Astrocyte (in vitro differentiated cells and primary cell): Measurements from ENCODE around the gene PLA2G3. TPM values are rescaled to one million over a fixed set of nuclear protein-coding genes. Genes with fewer than 3 reads are reported as not detected.

Experiments
- DNase-seq: peaks from one replicate; pipeline ENCODE4 v3.0.0-alpha.2; 2010; ENCODE audit warnings: low read depth
- FAIRE-seq: peaks from 2 replicates; lab custom pipeline; 2011; peaks lifted over from hg19 to GRCh38; lab: Jason Lieb, UNC
- H2AFZ ChIP-seq: 2 replicates; pipeline ENCODE4 v1.6.0; 2012; ENCODE audit warnings: low read depth, low read length, inconsistent platforms
- H3K27ac ChIP-seq: 2 replicates; pipeline ENCODE4 v1.5.1; 2011; ENCODE audit warnings: low read depth, low read length, inconsistent platforms
- H3K27me3 ChIP-seq: 2 replicates; pipeline ENCODE4 v1.6.0; 2011; ENCODE audit warnings: low read length, inconsistent platforms; ENCODE audit not compliant: insufficient read depth
- H3K36me3 ChIP-seq: 2 replicates; pipeline ENCODE4 v1.5.1; 2011; ENCODE audit warnings: low read length, inconsistent platforms; ENCODE audit not compliant: insufficient read depth
- H3K4me1 ChIP-seq: 2 replicates; pipeline ENCODE4 v1.5.1; 2011; ENCODE audit warnings: low read length, inconsistent platforms; ENCODE audit not compliant: insufficient read depth
- H3K4me2 ChIP-seq: 2 replicates; pipeline ENCODE4 v1.6.0; 2012; ENCODE audit warnings: low read length, inconsistent platforms
- H3K4me3 ChIP-seq: 2 replicates; pipeline ENCODE4 v1.5.1; 2011; ENCODE audit warnings: low read depth, mild to moderate bottlenecking, low read length, inconsistent platforms; ENCODE audit not compliant: insufficient read depth
- H3K79me2 ChIP-seq: 2 replicates; pipeline ENCODE4 v1.6.0; 2012; ENCODE audit warnings: mild to moderate bottlenecking, low read length, inconsistent platforms; ENCODE audit not compliant: insufficient read depth
- H3K9ac ChIP-seq: 2 replicates; pipeline ENCODE4 v1.6.0; 2012; ENCODE audit warnings: mild to moderate bottlenecking, low read length, inconsistent platforms
- H3K9me3 ChIP-seq: 2 replicates; pipeline ENCODE4 v1.5.1; 2012; ENCODE audit warnings: low read depth, mild to moderate bottlenecking, low read length, inconsistent platforms; ENCODE audit not compliant: insufficient read depth
- H4K20me1 ChIP-seq: 2 replicates; pipeline ENCODE4 v1.6.0; 2012; ENCODE audit warnings: low read length, inconsistent platforms; ENCODE audit not compliant: insufficient read depth
- H3K27ac Mint-ChIP-seq: one replicate; pipeline ENCODE4 v1.8.0; 2021; ENCODE audit warnings: mild to moderate bottlenecking, mixed read lengths; ENCODE audit not compliant: unreplicated experiment
- H3K27me3 Mint-ChIP-seq: one replicate; pipeline ENCODE4 v1.8.0; 2021; ENCODE audit warnings: low read depth, mixed read lengths; ENCODE audit not compliant: unreplicated experiment
- H3K36me3 Mint-ChIP-seq: one replicate; pipeline ENCODE4 v1.8.0; 2021; ENCODE audit warnings: low read depth, mixed read lengths; ENCODE audit not compliant: unreplicated experiment
- H3K4me1 Mint-ChIP-seq: one replicate; pipeline ENCODE4 v1.8.0; 2021; ENCODE audit warnings: low read depth, mixed read lengths; ENCODE audit not compliant: unreplicated experiment
- H3K4me3 Mint-ChIP-seq: one replicate; pipeline ENCODE4 v1.8.0; 2021; ENCODE audit warnings: mild to moderate bottlenecking, moderate library complexity, mixed read lengths; ENCODE audit not compliant: unreplicated experiment
- H3K9me3 Mint-ChIP-seq: one replicate; pipeline ENCODE4 v1.8.0; 2021; ENCODE audit warnings: mild to moderate bottlenecking, mixed read lengths; ENCODE audit not compliant: unreplicated experiment
- EZH2 ChIP-seq: IDR thresholded peaks from 2 replicates; pipeline ENCODE4 v1.6.1; 2012; ENCODE audit warnings: mild to moderate bottlenecking, low read length, inconsistent platforms; ENCODE audit not compliant: insufficient read depth
- total RNA-seq: library from RNA; stranded (reverse); gene quantifications from 2 replicates; pipeline ENCODE4 v1.2.1, GENCODE V29; 2021
- TF ChIP-seq, protein P1 (sequence below): IDR thresholded peaks from 2 replicates; pipeline ENCODE4 v1.5.1; 2011; ENCODE audit warnings: low read depth, mild to moderate bottlenecking, inconsistent platforms, low read length, moderate library complexity; ENCODE audit not compliant: insufficient read depth

Gene PLA2G3
- total RNA-seq, 1 donor from 2014 or later: not detected

DNA sequence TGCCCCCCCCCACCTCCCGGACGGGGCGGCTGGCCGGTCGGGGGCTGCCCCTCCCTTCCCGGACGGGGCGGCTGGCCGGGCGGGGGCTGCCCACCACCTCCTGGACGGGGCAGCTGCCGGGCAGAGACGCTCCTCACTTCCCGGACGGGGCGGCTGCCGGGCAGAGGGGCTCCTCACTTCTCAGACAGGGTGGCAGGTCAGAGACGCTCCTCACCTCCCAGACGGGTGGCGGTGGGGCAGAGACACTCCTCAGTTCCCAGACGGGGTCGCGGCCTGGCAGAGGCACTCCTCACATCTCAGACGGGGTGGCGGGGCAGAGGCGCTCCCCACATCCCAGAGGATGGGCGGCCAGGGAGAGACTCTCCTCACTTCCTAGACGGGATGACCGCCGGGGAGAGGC, 43.7 kb upstream of the PLA2G3 start:
- Histone ChIP-seq H4K20me1 (peaks cover 16% of the 10 kb centered on the region), H3K9me3 (no peaks in the 10 kb centered on the region), H3K4me2 (no peak overlapping the region), H3K79me2 (peaks cover 55% of the 10 kb centered on the region), H3K9ac (no peak overlapping the region), H2AFZ (no peak overlapping the region), H3K36me3 (peaks cover 2% of the 10 kb centered on the region), H3K4me1 (peaks cover 6% of the 10 kb centered on the region), H3K27ac (no peak overlapping the region), H3K4me3 (no peak overlapping the region), H3K27me3 (no peaks in the 10 kb centered on the region)
- H3K27me3 Mint-ChIP-seq: no peaks in the 10 kb centered on the region
- no peaks in the 10 kb centered on the region for H3K9me3 Mint-ChIP-seq
- no peak overlapping the region for H3K27ac Mint-ChIP-seq
- TF ChIP-seq, protein P1, sequence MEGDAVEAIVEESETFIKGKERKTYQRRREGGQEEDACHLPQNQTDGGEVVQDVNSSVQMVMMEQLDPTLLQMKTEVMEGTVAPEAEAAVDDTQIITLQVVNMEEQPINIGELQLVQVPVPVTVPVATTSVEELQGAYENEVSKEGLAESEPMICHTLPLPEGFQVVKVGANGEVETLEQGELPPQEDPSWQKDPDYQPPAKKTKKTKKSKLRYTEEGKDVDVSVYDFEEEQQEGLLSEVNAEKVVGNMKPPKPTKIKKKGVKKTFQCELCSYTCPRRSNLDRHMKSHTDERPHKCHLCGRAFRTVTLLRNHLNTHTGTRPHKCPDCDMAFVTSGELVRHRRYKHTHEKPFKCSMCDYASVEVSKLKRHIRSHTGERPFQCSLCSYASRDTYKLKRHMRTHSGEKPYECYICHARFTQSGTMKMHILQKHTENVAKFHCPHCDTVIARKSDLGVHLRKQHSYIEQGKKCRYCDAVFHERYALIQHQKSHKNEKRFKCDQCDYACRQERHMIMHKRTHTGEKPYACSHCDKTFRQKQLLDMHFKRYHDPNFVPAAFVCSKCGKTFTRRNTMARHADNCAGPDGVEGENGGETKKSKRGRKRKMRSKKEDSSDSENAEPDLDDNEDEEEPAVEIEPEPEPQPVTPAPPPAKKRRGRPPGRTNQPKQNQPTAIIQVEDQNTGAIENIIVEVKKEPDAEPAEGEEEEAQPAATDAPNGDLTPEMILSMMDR: no peak
- no peak for TF ChIP-seq EZH2
- peaks cover 14% of the 10 kb centered on the region for H3K36me3 Mint-ChIP-seq
- H3K4me1 Mint-ChIP-seq: peaks cover 2% of the 10 kb centered on the region
- FAIRE-seq: no peak
- no peak overlapping the region for H3K4me3 Mint-ChIP-seq
- DNase-seq: no peak

DNA sequence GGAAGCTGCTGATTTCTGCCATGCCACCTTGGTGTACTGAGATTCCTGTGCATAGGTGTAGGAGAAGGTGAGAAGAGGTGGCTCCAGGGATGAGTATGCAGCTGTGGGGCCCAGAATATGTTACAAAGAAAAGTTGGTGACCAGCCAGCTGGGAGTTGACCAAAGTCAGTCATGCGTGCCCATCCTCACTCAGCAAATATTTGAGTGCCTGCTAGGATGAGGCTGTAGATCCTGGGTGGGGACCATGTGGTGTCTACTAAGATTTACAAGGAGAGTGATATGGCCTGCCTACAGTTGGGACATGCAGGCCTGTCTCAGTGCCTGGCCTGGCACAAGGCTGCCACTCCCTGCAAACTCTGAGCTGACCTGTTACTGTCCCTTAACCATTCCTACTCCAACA, 39.0 kb upstream of the PLA2G3 start:
- DNase-seq (peak; percentile 55), FAIRE-seq (peak; percentile 71)
- Mint-ChIP-seq H3K9me3 (no peaks in the 10 kb centered on the region), H3K4me1 (peaks cover 24% of the 10 kb centered on the region), H3K36me3 (peaks cover 12% of the 10 kb centered on the region), H3K27me3 (no peaks in the 10 kb centered on the region), H3K27ac (no peak overlapping the region), H3K4me3 (no peak overlapping the region)
- Histone ChIP-seq H3K9me3 (no peaks in the 10 kb centered on the region), H3K9ac (no peak overlapping the region), H3K27ac (no peak overlapping the region), H3K4me2 (no peak overlapping the region), H3K36me3 (peaks cover 2% of the 10 kb centered on the region), H3K4me3 (no peak overlapping the region), H3K79me2 (peaks cover 54% of the 10 kb centered on the region), H4K20me1 (peaks cover 9% of the 10 kb centered on the region), H3K27me3 (no peaks in the 10 kb centered on the region), H3K4me1 (peaks cover 26% of the 10 kb centered on the region), H2AFZ (no peak overlapping the region)
- no peak for TF ChIP-seq EZH2
- TF ChIP-seq, protein P1: no peak

DNA sequence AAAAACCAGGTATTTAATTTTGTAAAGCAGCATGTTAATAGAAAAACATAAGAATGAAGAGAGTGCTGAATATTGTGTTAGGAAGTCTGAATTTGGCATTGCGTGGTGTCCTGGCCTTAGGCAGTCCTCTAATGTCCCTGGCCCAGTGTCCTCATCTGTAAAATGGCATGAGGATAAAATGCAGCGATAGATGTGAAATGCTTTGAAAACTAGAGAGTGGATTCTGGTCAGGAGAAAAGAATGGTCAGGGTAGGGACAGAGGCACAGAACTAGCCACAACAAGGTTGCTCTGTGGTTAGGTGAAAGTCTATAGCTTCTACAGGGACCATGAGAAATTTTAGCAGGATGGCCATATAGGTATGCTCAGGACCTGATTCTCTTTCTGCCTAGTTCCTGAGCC, 38.6 kb upstream of the PLA2G3 start:
- DNase-seq (no peak), FAIRE-seq (no peak)
- no peak for TF ChIP-seq EZH2
- TF ChIP-seq, protein P1: no peak
- Mint-ChIP-seq H3K27me3 (no peaks in the 10 kb centered on the region), H3K27ac (peak overlapping the region; percentile 21), H3K4me3 (peak overlapping the region; percentile 11), H3K4me1 (peaks cover 26% of the 10 kb centered on the region), H3K9me3 (no peaks in the 10 kb centered on the region), H3K36me3 (peaks cover 14% of the 10 kb centered on the region)
- H3K4me2 ChIP-seq: no peak overlapping the region
- peaks cover 56% of the 10 kb centered on the region for H3K79me2 ChIP-seq
- no peaks in the 10 kb centered on the region for H3K9me3 ChIP-seq
- H3K4me1 ChIP-seq: peaks cover 31% of the 10 kb centered on the region
- no peaks in the 10 kb centered on the region for H3K27me3 ChIP-seq
- no peak overlapping the region for H2AFZ ChIP-seq
- peaks cover 9% of the 10 kb centered on the region for H4K20me1 ChIP-seq
- H3K27ac ChIP-seq: no peak overlapping the region
- H3K9ac ChIP-seq: no peak overlapping the region
- H3K4me3 ChIP-seq: no peak overlapping the region
- peaks cover 2% of the 10 kb centered on the region for H3K36me3 ChIP-seq
